Loucy (cell line): ENCODE measurements around the gene USP20.

Source experiments
- H2AFZ ChIP-seq: fragments of 200-600 bp; sonication (generic); 2 replicates; pipeline ENCODE4 v1.6.0; 2016; ENCODE audit warnings: antibody characterized with exemption, mild to moderate bottlenecking, low read length, moderate library complexity
- H3F3A ChIP-seq: fragments of 200-600 bp; 2 replicates; pipeline ENCODE4 v1.6.0; 2016; ENCODE audit warnings: antibody characterized with exemption, low read depth, mild to moderate bottlenecking
- H3K27me3 ChIP-seq: fragments of 200-600 bp; sonication (generic); 2 replicates; pipeline ENCODE4 v1.6.1; 2014; ENCODE audit warnings: low read length, mild to moderate bottlenecking; ENCODE audit not compliant: insufficient read depth, poor library complexity, severe bottlenecking
- H3K36me3 ChIP-seq: fragments of 200-600 bp; sonication (generic); 2 replicates; pipeline ENCODE4 v1.6.1; 2016; ENCODE audit warnings: low read length; ENCODE audit not compliant: insufficient read depth
- H3K4me1 ChIP-seq: fragments of 200-600 bp; sonication (generic); 2 replicates; pipeline ENCODE4 v1.5.1; 2014; ENCODE audit warnings: low read length, mild to moderate bottlenecking; ENCODE audit not compliant: insufficient read depth, poor library complexity, severe bottlenecking
- H3K4me2 ChIP-seq: fragments of 200-600 bp; sonication (generic); 2 replicates; pipeline ENCODE4 v1.6.0; 2014; ENCODE audit warnings: antibody characterized with exemption, low read length, low read depth, mild to moderate bottlenecking; ENCODE audit not compliant: poor library complexity, severe bottlenecking
- H3K4me3 ChIP-seq: fragments of 200-600 bp; sonication (generic); 2 replicates; pipeline ENCODE4 v1.5.1; 2014; ENCODE audit warnings: low read length, mild to moderate bottlenecking, mixed read lengths; ENCODE audit not compliant: poor library complexity, severe bottlenecking
- H3K79me2 ChIP-seq: fragments of 200-600 bp; sonication (generic); 2 replicates; pipeline ENCODE4 v1.6.1; 2014; ENCODE audit warnings: low read length; ENCODE audit not compliant: insufficient read depth
- H3K9ac ChIP-seq: fragments of 200-600 bp; sonication (generic); 2 replicates; pipeline ENCODE4 v1.6.0; 2014; ENCODE audit warnings: mild to moderate bottlenecking, low read depth, low read length, moderate library complexity; ENCODE audit not compliant: poor library complexity, severe bottlenecking
- H3K9me2 ChIP-seq: fragments of 200-600 bp; sonication (generic); replicated peaks from 2 replicates; pipeline ENCODE4 v1.6.1; 2016; ENCODE audit warnings: low read depth, low read length, mixed read lengths
- H3K9me3 ChIP-seq: fragments of 200-600 bp; sonication (generic); 2 replicates; pipeline ENCODE4 v1.6.1; 2014; ENCODE audit warnings: mild to moderate bottlenecking, antibody characterized with exemption, low read length, low read depth; ENCODE audit not compliant: insufficient read depth
- H4K20me1 ChIP-seq: fragments of 200-600 bp; sonication (generic); 2 replicates; pipeline ENCODE4 v1.6.0; 2014; ENCODE audit warnings: antibody characterized with exemption, low read length, mild to moderate bottlenecking; ENCODE audit not compliant: insufficient read depth, poor library complexity, severe bottlenecking
- CTCF ChIP-seq: fragments of 200-600 bp; sonication (generic); conservative IDR thresholded peaks from 2 replicates; pipeline ENCODE4 v1.5.1; 2014; ENCODE audit warnings: mild to moderate bottlenecking, antibody characterized with exemption, low read length
- EZH2phosphoT487 ChIP-seq: fragments of 200-600 bp; IDR thresholded peaks from 2 replicates; pipeline ENCODE4 v1.6.1; 2018; ENCODE audit warnings: antibody characterized with exemption, mild to moderate bottlenecking, moderate library complexity, borderline replicate concordance

Gene USP20

GRCh38 chr9:129860653-129861446 lies 25.6 kb downstream of the USP20 start:
- peak overlapping the region; percentile 64 for H3K9ac ChIP-seq
- H2AFZ ChIP-seq: no peak overlapping the region
- peaks cover 64% of the 10 kb centered on the region for H3K4me1 ChIP-seq
- H3K27me3 ChIP-seq: no peaks in the 10 kb centered on the region
- no peaks in the 10 kb centered on the region for H3K9me3 ChIP-seq
- peak overlapping the region; percentile 27 for H3K4me2 ChIP-seq
- H3K36me3 ChIP-seq: peaks cover 9% of the 10 kb centered on the region; the same call in 1 of the 2 replicates
- no peaks in the 10 kb centered on the region for H4K20me1 ChIP-seq
- no peaks in the 10 kb centered on the region for H3F3A ChIP-seq
- no peaks in the 10 kb centered on the region; the same call in 1 of the 2 replicates for H3K79me2 ChIP-seq
- TF ChIP-seq EZH2phosphoT487 (no peak), CTCF (no peak)
- H3K9me2 ChIP-seq: no peaks in the 10 kb centered on the region
- no peak overlapping the region for H3K4me3 ChIP-seq

DNA sequence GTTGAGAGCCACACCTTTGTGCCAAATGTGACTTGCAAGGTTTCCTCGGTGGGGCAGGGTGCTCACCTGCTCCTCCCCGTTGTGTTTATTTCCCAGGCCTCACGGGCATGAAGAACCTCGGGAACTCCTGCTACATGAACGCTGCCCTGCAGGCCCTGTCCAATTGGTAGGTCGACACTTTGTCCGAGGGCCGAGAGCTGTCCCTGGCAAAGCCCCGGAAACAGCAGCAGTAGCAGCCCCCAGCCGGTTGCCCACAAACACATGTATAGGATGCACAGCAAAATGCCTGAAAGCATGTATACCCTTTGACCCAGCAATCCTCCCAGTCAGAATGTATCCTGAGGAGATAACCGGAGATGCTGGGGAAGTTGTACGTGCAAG lies 26.2 kb downstream of the USP20 start:
- no peaks in the 10 kb centered on the region for H3K9me3 ChIP-seq
- no peaks in the 10 kb centered on the region for H3K27me3 ChIP-seq
- H3K9me2 ChIP-seq: no peaks in the 10 kb centered on the region
- H3K4me1 ChIP-seq: peaks cover 64% of the 10 kb centered on the region
- H2AFZ ChIP-seq: no peak overlapping the region
- H3K4me3 ChIP-seq: no peak overlapping the region
- peak overlapping the region; percentile 64 for H3K9ac ChIP-seq
- no peak for TF ChIP-seq CTCF
- TF ChIP-seq EZH2phosphoT487: no peak
- H3F3A ChIP-seq: no peaks in the 10 kb centered on the region
- no peaks in the 10 kb centered on the region for H4K20me1 ChIP-seq
- no peaks in the 10 kb centered on the region; the same call in 1 of the 2 replicates for H3K79me2 ChIP-seq
- peak overlapping the region; percentile 27 for H3K4me2 ChIP-seq
- peaks cover 9% of the 10 kb centered on the region; the same call in 1 of the 2 replicates for H3K36me3 ChIP-seq

DNA sequence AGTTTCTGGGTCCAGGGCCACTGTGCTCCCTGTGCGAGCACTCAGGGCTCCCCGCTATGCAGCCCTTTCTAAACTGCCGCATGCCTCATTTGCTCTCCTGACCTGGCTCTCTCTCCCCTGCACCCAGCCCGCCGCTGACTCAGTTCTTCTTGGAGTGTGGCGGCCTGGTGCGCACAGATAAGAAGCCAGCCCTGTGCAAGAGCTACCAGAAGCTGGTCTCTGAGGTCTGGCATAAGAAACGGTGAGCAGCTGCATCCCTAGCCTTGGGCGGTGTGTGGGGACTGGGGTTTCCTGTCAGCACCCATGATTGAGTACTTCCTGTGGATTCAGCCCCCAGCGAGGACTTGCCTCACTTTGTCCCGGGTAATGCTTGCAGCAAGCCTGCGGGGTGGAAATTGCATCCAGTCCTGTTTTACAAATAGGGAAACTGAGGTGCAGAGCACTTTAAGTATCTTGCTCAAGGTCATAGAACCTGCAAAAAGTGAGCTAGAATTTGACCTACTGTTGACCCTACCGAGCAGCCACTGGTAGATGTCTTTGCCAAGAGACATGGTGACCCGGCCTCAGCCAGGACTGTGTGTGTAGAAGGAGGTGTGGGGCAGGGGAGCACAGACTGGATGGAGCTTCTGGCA lies 27.9 kb downstream of the USP20 start:
- TF ChIP-seq CTCF (no peak), EZH2phosphoT487 (no peak)
- Histone ChIP-seq H2AFZ (no peak overlapping the region), H3K4me3 (peak overlapping the region; percentile 68), H3K79me2 (no peaks in the 10 kb centered on the region), H3K4me1 (peaks cover 59% of the 10 kb centered on the region), H3F3A (no peaks in the 10 kb centered on the region), H3K36me3 (peaks cover 5% of the 10 kb centered on the region; the same call in 1 of the 2 replicates), H3K27me3 (no peaks in the 10 kb centered on the region), H4K20me1 (no peaks in the 10 kb centered on the region), H3K9me3 (no peaks in the 10 kb centered on the region), H3K9me2 (no peaks in the 10 kb centered on the region), H3K9ac (peak overlapping the region; percentile 77), H3K4me2 (peak overlapping the region; percentile 75)
